Omental fat pad (tissue), 4 donors: ENCODE results near the gene ACP6. TPM values are rescaled to one million over a fixed set of nuclear protein-coding genes. Genes with fewer than 3 reads are reported as not detected.
A peak's percentile ranks its signal among the peaks of the same experiment; 100 is the strongest.

Experiments used
- ATAC-seq: fragments of 150-250 bp; one replicate; pipeline ENCODE4 v1.9.1; 2016; ENCODE audit warnings: mild to moderate bottlenecking, moderate library complexity; ENCODE audit not compliant: low FRiP score
- DNase-seq: peaks from one replicate; pipeline ENCODE4 v3.0.0-alpha.2; 2019; ENCODE audit warnings: low spot score
- CTCF ChIP-seq, 3 donors: fragments of 450-650 bp; IDR thresholded peaks; one replicate each; pipeline ENCODE4 v1.5.1; 2016 to 2017; ENCODE audit warnings: antibody characterized with exemption in 3 of 3, mild to moderate bottlenecking in 3 of 3, moderate library complexity in 2 of 3
- total RNA-seq, 4 donors: library from RNA; depleted of rRNA; stranded (reverse); fragments of >200 nt; gene quantifications; one replicate each; pipeline ENCODE4 v1.1.0, GENCODE V29; 2016

The ACP6 gene
- total RNA-seq, 4 donors from 2014 or later: 2.3 to 15.1 (median 5.9) TPM

- no peak for ATAC-seq
- no peak for DNase-seq
- TF ChIP-seq CTCF (IDR thresholded peaks at IDR 0.05): no peak
Measured at GRCh38 chr1:147673406-147673805, 3.1 kb upstream of the ACP6 start.

GRCh38 chr1:147669469-147670318 lies 630 bp downstream of the ACP6 start:
- DNase-seq (no peak), ATAC-seq (peak; percentile 63)

GRCh38 chr1:147665521-147665920 lies 4.8 kb downstream of the ACP6 start:
- ATAC-seq (no peak), DNase-seq (no peak)
- TF ChIP-seq CTCF (IDR thresholded peaks at IDR 0.05): no peak

More at GRCh38 chr1:147669469-147670318, 630 bp downstream of the ACP6 start:
- TF ChIP-seq CTCF (IDR thresholded peaks at IDR 0.05): no peak

GRCh38 chr1:147664206-147664605 lies 6.1 kb downstream of the ACP6 start:
- DNase-seq (no peak), ATAC-seq (no peak)
- TF ChIP-seq CTCF (IDR thresholded peaks at IDR 0.05): no peak

- ATAC-seq (no peak), DNase-seq (no peak)
- no peak for TF ChIP-seq CTCF (IDR thresholded peaks at IDR 0.05)
Measured at GRCh38 chr1:147654511-147654910, 15.8 kb downstream of the ACP6 start.

- ATAC-seq (no peak), DNase-seq (no peak)
- TF ChIP-seq CTCF (IDR thresholded peaks at IDR 0.05): no peak
Measured at GRCh38 chr1:147652306-147652705, 18.0 kb downstream of the ACP6 start.

GRCh38 chr1:147651466-147651865 lies 18.9 kb downstream of the ACP6 start:
- ATAC-seq (no peak), DNase-seq (no peak)
- TF ChIP-seq CTCF (IDR thresholded peaks at IDR 0.05): no peak
